Neural cell (in vitro differentiated cells): ENCODE measurements around the gene AMBN.
A peak's percentile ranks its signal among the peaks of the same experiment; 100 is the strongest.

Source experiments
- EP300 ChIP-seq: fragments of 450-650 bp; conservative IDR thresholded peaks from 2 replicates; pipeline ENCODE4 v1.6.1; 2014; ENCODE audit warnings: antibody characterized with exemption, mild to moderate bottlenecking, moderate library complexity; ENCODE audit not compliant: poor library complexity, severe bottlenecking
- EZH2 ChIP-seq: fragments of 200-600, 300-800 bp; shearing (Covaris generic), sonication (generic); IDR thresholded peaks from 2 replicates; pipeline ENCODE4 v1.6.1; 2014; ENCODE audit warnings: antibody characterized with exemption, low read length, borderline replicate concordance, mild to moderate bottlenecking; ENCODE audit not compliant: insufficient read depth, poor library complexity, severe bottlenecking
- POLR2AphosphoS5 ChIP-seq: IDR thresholded peaks from 2 replicates; pipeline ENCODE4 v1.6.1; 2012
- TAF1 ChIP-seq: IDR thresholded peaks from 2 replicates; pipeline ENCODE4 v1.6.1; 2012; ENCODE audit warnings: low read depth
- TF ChIP-seq, protein P1 (sequence below): fragments of 450-650 bp; IDR thresholded peaks from 2 replicates; pipeline ENCODE4 v1.5.1; 2014; ENCODE audit warnings: antibody characterized with exemption, mild to moderate bottlenecking, moderate library complexity; ENCODE audit not compliant: poor library complexity, severe bottlenecking

DNA sequence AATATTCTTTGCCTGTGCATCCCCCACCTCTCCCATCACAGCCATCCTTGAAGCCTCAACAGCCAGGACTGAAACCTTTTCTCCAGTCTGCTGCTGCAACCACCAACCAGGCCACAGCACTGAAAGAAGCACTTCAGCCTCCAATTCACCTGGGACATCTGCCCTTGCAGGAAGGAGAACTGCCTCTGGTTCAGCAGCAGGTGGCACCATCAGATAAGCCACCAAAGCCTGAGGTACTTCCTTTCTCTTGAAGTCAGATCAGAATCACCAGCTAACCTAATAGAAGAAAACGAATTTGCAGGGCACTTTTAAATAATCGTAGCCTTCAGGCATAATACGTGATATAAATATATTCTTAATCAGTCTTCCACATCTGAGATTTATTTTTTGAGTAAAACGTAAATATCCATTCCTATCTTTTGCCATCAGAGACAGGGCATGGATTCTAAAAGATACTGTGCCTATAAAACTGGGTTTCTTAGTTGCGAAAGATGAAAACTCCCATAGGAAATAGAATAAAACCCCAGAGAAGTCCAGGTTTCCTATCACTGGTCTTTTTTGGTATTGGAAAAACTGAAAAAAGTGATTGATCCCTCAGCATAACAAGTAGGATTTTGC, 9.5 kb downstream of the AMBN start:
- TF ChIP-seq, protein P1, sequence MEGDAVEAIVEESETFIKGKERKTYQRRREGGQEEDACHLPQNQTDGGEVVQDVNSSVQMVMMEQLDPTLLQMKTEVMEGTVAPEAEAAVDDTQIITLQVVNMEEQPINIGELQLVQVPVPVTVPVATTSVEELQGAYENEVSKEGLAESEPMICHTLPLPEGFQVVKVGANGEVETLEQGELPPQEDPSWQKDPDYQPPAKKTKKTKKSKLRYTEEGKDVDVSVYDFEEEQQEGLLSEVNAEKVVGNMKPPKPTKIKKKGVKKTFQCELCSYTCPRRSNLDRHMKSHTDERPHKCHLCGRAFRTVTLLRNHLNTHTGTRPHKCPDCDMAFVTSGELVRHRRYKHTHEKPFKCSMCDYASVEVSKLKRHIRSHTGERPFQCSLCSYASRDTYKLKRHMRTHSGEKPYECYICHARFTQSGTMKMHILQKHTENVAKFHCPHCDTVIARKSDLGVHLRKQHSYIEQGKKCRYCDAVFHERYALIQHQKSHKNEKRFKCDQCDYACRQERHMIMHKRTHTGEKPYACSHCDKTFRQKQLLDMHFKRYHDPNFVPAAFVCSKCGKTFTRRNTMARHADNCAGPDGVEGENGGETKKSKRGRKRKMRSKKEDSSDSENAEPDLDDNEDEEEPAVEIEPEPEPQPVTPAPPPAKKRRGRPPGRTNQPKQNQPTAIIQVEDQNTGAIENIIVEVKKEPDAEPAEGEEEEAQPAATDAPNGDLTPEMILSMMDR: peak; percentile 92
- TF ChIP-seq POLR2AphosphoS5 (no peak), EZH2 (no peak), TAF1 (no peak), EP300 (no peak)
